PC-3 (cell line): ENCODE results near the gene PCDH9.

ENCODE experiments used
- EZH2 ChIP-seq: fragments of 300-600 bp; sonication (generic); IDR thresholded peaks from one replicate; pipeline ENCODE4 v1.6.1; 2017; ENCODE audit warnings: antibody characterized with exemption, mild to moderate bottlenecking, low read length; ENCODE audit not compliant: unreplicated experiment
- EZH2phosphoT487 ChIP-seq: fragments of 300-600 bp; sonication (generic); IDR thresholded peaks from 2 replicates; pipeline ENCODE4 v1.6.1; 2018; ENCODE audit warnings: mild to moderate bottlenecking, antibody characterized with exemption, low read length, borderline replicate concordance
- TF ChIP-seq, protein P1 (sequence below): fragments of 300-600 bp; sonication (generic); conservative IDR thresholded peaks from 2 replicates; pipeline ENCODE4 v1.5.1; 2017; ENCODE audit warnings: antibody characterized with exemption, low read depth, mild to moderate bottlenecking, low read length

DNA sequence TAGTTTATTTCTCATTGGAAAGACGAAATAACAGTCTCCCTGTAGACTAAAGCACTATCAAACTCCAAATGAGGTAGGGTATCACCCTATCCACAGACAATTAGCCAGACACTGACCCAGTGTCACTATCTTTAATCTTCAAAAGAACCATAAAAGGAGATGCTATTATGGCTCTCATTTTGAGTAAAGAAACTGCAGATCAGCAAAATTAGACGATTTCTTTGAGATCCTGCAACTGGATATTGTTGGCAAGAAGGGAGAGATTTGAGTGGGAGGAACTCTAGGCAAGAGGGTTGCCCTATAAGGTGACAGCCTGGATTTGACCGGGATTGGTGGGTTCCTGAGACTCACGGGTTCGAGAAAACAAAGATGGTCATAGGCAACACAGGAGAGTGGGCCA lies 71.2 kb downstream of the PCDH9 start:
- TF ChIP-seq, protein P1, sequence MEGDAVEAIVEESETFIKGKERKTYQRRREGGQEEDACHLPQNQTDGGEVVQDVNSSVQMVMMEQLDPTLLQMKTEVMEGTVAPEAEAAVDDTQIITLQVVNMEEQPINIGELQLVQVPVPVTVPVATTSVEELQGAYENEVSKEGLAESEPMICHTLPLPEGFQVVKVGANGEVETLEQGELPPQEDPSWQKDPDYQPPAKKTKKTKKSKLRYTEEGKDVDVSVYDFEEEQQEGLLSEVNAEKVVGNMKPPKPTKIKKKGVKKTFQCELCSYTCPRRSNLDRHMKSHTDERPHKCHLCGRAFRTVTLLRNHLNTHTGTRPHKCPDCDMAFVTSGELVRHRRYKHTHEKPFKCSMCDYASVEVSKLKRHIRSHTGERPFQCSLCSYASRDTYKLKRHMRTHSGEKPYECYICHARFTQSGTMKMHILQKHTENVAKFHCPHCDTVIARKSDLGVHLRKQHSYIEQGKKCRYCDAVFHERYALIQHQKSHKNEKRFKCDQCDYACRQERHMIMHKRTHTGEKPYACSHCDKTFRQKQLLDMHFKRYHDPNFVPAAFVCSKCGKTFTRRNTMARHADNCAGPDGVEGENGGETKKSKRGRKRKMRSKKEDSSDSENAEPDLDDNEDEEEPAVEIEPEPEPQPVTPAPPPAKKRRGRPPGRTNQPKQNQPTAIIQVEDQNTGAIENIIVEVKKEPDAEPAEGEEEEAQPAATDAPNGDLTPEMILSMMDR: no peak
- TF ChIP-seq EZH2: no peak
- no peak for TF ChIP-seq EZH2phosphoT487
